Renal cortical epithelial cell (primary cell): ENCODE measurements around the gene AUTS2. TPM values are rescaled to one million over a fixed set of nuclear protein-coding genes. Genes with fewer than 3 reads are reported as not detected.

Experiments
- DNase-seq: peaks from one replicate; pipeline ENCODE4 v3.0.0-alpha.2; 2011; ENCODE audit warnings: low read depth
- total RNA-seq: library from RNA; depleted of rRNA; stranded (reverse); fragments of >200 nt; gene quantifications from 2 replicates; pipeline ENCODE4 v1.2.3, GENCODE V29; 2014

Gene AUTS2
- total RNA-seq, 1 donor from 2014 or later = 3.2 TPM

- DNase-seq = no peak
Observed at GRCh38 chr7:70383066-70383782, 784.9 kb downstream of the AUTS2 start.

- DNase-seq = no peak
Observed at GRCh38 chr7:70384024-70384423, 785.7 kb downstream of the AUTS2 start.

DNA sequence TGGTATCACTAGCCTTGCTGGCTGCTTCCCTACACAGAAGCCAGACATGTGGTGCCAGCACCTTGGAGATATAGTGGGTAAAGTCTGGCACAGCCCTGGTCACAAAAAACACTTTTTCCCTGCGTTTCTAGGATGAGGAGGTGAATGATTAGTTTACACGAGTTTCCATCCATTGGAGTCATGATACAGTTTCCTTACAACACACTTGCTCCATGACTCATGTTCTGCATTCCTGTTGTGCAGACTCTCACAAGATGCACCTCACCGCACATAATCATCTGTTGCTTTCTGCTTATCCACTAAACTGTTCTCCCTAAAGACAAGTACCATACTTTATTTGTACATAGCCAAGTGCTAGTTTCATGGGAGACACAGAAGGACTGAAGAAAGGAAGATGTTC is 786.6 kb downstream of the AUTS2 start:
- peak; percentile 95 for DNase-seq

DNA sequence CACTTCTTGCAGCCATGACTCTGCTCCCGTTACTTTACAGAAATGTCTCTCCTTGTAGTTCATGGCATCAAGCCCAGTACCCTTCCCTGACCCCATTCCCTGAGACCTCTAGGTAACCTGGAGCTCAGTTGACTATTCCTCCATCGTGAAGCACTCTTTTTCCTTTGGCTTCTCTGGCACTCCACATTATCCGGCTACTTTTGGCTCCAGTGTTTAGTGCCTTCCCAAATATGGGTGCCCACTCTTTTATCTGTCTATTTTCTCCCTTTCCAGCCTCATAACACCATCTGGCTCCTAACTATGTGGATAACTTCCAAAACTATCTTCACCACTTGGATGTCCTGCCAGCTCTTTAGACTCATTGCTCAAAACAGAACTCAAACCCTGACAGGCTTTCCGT is 788.9 kb downstream of the AUTS2 start:
- DNase-seq = no peak

DNA sequence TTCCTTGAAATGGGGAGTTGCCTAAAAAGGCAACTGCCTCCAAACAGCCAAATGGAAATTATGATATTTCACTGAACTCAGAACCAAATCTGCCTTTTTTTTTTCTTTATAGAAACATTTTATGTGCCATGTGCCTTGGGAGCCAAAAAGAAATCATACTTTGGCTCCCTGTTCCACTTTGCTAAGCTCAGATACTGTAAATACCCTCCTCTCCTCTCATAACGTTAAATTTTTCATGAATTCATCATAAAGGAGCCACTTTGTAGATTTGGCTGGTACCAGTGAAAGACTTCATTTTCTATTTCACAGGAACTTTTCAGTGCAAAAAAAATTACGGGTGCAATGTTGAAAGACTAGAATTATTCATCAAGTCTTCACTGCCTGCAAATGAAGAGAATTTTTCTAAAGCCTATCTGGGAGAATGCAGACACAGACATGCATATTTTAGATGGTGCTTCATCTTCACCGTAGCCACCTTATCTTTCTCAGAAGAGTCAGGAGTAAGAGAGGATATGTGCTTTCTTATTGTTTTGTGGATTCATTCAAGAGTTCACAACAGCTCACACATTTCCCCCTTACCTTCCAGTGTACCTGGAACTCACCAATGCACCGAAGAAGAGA is 791.4 kb downstream of the AUTS2 start:
- no peak for DNase-seq

DNA sequence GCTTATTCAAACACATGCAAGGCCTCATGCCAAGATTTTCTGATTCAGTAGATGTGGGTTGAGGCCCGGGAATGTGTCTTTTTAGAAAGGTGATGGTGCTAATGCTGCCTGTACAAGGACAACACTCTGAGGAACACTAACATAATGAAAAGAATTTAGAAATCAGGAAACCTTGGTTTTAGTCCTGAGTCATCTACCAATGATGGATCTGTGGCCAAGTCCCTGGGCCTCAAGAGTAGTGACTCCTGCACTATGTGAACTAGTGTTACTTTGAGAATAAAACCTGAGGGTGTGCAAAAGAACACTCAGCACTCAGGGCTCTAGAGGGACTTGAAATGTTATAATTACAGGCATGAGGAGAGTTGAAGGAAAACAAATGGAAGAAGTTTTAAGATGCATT is 792.0 kb downstream of the AUTS2 start:
- peak; percentile 4 for DNase-seq

DNA sequence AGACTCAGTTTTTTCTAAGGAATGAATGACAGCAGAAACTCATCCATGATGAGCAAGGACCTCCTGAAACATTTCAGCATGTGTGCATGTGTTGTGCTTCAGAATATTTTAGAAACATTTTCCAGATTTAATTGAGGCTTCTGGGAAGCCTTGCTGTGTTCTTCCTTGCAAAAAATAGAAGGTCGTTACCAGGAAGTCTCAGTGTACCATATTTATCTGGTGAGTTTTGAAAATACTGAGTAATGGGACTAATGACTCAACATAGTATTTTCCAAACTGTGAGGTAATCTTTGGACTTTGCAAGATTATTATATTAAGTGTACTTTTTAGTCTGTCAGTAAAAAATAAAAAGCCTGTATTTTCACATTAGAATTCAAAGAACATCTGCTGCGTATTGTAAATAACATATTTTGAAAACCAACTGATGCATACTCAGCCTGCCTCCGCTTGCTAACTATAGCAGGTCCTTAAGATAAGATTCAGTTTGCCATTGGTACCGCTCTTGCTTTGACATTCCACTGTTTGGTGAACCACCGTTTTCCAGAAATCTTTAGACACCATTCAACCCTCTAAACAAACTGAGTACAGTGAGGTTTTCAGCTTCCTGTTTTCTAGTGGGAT is 794.1 kb downstream of the AUTS2 start:
- peak; percentile 2 for DNase-seq

- no peak for DNase-seq
Observed at GRCh38 chr7:70392877-70393435, 794.7 kb downstream of the AUTS2 start.

GRCh38 chr7:70393956-70394355 is 795.7 kb downstream of the AUTS2 start:
- no peak for DNase-seq

- DNase-seq = no peak
Observed at GRCh38 chr7:70400829-70401380, 802.6 kb downstream of the AUTS2 start.

DNA sequence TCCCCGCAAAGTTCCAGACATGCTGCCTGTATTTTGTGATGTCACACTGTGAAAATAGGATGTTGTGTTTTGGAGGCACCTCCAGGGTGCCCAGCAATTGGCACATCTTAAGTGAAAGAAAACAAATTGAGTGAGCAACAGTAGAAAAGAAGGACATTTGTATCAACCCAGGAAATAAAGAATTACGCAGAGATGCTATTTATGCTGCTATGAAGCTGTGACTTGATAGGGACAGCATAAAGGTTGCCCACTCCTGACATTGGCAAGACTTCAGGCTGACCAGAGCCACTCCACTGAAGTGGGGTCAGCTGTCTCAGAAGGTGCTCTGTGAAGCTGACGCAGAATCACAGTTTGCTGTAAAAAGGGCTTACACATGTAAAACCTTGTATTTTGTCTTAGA is 803.8 kb downstream of the AUTS2 start:
- DNase-seq = no peak

DNA sequence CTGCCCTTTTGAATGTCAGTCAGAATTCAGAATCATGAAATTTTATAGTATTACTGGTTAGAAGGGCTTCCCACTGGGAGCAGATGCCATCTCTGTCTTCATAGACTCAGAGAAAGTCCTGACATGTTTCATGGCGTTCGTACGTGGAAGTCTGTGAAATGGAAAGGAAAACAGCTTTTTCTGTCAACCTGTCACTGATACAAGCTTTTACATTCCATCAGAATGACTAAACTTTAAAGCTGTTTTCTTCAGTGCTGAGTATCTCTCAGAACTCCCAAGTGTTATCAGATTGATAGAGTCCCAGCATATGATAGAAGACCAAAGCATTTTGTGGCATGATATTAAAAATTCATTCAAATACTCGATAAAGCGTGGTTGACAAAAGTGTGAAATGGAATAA is 807.0 kb downstream of the AUTS2 start:
- no peak for DNase-seq

DNA sequence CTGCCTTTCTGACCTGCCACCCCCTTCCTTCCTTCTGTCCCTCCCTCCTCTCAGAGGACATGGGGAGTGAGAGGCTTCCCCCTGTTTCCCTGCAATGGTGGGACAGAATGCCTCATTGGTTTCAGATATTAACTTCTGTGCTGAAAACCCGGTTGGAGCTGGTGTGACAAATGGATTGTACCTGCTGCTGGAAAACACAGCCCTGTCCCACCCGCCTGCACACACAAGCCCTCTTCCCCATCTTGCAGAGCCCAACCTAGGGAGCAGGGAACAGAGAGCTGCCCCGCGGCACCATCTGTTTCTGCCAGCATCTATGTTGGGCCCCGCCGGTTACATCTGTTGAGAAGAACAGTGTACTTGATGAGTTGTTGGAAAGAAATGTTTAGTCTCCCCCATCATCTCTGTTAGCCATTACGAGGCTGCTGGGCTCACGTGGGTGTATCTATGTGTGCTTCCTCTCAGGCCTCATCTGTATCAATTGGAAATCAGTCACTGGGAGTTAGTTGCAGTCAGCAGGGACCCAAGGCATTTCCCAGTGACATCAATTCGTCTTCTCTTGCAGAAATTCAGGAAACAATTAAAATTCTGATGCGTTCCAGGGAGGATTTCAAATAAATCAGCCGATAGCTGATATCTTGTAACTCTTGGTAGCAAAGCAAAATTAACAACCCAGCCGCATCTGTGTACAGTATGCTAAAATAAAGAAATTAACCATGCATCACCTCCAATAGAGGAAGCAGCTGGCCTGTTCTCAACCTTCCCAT is 808.1 kb downstream of the AUTS2 start:
- no peak for DNase-seq

GRCh38 chr7:70406950-70407209 is 808.6 kb downstream of the AUTS2 start:
- no peak for DNase-seq

GRCh38 chr7:70408477-70408876 is 810.2 kb downstream of the AUTS2 start:
- DNase-seq = no peak

DNA sequence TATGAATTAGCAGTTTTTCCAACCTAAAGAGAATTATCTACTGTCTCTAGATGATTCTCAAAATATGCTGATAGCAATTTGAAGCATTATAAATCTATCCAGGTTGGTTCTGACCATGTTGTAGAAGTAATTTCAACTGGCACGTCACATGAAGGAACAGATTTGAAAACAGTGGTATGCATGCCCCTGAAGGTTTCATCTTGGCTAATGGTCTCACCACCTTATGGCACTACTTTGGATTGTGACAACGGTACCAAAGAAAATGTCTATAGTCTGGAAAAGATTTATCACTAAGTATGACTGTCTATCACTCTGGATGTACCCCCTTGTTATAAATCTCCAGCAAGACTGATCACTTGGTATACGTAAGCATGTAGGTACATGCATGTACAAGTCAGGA is 810.6 kb downstream of the AUTS2 start:
- no peak for DNase-seq

DNA sequence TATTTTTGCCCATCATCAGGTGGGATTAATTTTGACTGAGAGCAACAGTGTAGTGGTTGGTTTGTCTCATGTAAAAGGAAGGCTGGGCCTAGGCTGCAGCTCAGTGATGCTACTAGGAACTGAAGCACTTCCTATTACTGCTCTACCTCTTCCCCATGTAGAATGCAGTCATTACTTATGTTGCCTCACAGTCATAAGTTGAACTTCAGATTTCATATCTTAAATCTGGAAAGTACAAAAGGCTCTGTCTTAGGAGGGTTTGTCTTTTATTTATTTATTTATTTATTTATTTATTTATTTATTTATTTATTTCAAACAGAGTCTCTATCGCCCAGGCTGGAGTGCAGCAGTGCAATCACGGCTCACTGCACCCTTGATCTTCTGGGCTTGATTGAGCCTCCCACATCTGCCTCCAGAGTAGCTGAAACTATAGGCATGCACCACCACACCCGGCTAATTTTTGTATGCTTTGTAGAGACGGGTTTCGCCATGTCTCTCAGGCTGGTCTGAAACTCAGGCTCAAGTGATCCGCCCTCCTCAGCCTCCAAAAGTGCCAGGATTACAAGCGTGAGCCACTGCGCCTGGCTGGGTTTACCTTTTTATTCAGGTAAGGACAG is 812.0 kb downstream of the AUTS2 start:
- no peak for DNase-seq

- DNase-seq = no peak
Observed at GRCh38 chr7:70414368-70414767, 816.1 kb downstream of the AUTS2 start.

GRCh38 chr7:70415179-70415972 is 817.1 kb downstream of the AUTS2 start:
- no peak for DNase-seq

DNA sequence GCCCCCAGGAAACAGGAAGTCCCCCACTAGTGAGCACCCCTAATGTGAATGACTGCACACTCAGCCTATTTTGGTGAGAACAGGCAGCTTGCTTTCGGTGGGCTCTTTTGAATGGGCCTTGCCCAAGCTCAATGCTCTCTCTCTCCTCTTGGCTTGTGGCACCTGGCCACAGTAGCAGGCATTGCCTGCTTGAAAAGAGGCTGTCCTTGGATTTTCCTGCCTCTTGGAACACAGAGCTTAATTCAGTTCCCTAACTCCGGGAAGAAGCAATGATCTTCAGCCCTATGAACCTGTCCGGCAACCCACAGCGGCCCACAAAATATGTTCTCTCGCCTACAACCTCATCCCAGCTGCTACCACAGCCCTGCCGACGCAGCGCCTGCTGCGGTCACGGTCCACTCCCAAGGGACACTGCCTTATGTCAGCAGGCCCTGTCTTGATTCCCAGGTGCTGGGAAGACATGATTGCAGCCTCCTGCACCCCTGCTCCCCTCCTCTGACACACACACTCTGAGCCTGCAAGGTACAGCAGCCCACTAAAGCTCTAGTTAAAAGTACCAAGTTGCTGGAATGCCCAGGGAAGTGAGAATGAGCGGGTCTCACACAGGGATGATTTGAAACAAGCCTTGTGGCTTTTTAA is 818.2 kb downstream of the AUTS2 start:
- no peak for DNase-seq
